T-helper 2 cell treated with Interferon-gamma antibody and Interleukin-4, amounts not matched to agents 100 ng/mL and 5 ng/mL, for 36 hours (primary cell): ENCODE results near the gene C4orf50. TPM values are rescaled to one million over a fixed set of nuclear protein-coding genes. Genes with fewer than 3 reads are reported as not detected.

Experiments used
- intact Hi-C: fragments of 100-400 bp; cut with micrococcal nuclease; formaldehyde crosslinking; loops from one replicate; pipeline ENCODE4 v1.15.1; 2023
- total RNA-seq: library from RNA; stranded (reverse); gene quantifications from 2 replicates; pipeline ENCODE4 v1.2.3, GENCODE V29; 2022

The C4orf50 gene
- 0.59 and 0.66 TPM in 2 replicates for total RNA-seq

GRCh38 chr4:6018331-6018730 is at the start of gene C4orf50:
C4orf50 (minus strand) TSS chr4:6018431.
- intact Hi-C loops: no loop called here

- intact Hi-C loops: no loop called here
Observed at GRCh38 chr4:6065934-6066590, 47.8 kb upstream of the C4orf50 start.

GRCh38 chr4:6065166-6065565 is 46.9 kb upstream of the C4orf50 start:
- intact Hi-C loops: no loop called here

- intact Hi-C loops: no loop called here
Observed at GRCh38 chr4:6064383-6064782, 46.2 kb upstream of the C4orf50 start.

DNA sequence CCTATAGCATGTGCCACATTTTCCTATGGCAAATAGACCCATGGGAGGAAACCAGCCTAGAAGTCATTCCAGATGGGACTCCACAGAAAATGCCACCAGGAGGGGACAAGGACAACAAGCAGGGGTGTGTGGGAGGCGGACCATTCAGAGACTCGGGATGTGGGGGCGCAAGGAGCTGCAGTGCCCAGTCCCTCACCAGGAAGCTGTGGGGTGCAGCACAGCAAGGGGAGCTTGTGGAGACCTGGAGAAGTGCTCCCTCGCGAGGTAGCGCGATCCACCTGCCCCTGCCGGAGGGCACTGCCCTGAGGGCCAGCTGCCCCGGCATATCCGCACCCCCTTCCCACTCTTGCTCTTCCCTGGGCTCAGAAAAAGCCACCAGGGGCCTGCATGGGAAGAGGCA is 45.5 kb upstream of the C4orf50 start:
- intact Hi-C loops: no loop called here

DNA sequence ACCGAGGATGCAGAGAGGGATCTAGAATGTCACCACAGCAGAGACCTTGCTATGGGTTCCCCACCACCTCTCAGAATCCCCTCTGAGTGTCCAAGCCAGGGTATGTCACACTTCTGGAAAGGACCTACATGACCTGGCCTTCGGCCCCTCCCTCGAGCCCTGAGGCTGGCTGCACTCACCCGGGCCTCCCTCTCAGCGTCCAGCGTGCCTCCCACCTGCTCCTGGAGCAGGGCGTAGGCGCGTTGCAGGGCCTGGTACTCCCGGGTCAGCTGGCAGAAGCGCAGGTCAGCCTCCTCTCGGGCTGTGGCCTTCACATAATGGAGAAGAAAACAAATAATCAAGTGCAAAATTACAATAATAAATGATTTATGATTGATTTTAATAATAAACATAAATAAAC is 43.9 kb upstream of the C4orf50 start:
- intact Hi-C loops: no loop called here

- intact Hi-C loops: no loop called here
Observed at GRCh38 chr4:6059375-6059805, 41.2 kb upstream of the C4orf50 start.

DNA sequence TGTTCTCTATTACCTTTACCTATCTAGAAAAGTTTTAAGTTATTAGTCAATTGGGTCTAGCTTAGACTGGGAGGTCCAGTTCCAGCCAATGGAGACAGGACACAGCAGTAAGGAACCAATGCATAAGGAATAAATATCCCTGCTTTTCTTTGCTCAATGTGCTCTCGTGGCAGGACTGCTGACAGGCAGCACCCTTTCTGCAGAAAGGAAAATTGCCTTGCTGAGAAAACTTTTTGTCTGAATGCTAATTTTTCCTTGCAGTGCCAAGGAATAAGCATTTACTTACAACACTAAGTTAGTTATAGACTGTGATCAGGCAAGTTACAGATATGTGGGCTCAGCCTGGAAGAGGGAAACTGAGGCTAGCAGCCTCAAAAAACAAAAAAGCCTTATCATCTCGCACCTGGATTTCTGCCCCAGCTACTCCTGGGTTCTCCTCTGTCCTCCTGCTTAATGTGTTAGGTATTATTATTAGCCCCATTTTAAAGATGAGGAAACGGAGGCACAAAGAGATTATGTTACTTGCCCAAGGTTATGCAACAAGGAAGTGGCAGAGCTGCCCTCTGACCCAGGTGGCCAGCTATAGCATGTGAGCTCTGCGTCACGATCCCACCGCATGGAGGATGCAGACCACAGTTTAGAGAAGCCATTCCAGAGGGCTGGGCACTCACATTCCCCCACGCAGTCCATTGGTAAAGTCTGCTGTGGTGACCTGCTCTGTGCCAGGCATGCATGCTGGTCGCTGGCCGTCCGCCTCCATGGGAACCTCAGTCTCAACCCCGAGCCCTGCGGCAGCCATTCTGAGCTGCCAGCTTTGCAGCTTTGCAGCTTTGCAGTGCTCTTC is 40.5 kb upstream of the C4orf50 start:
- intact Hi-C loops: no loop called here

GRCh38 chr4:6056976-6057766 is 38.9 kb upstream of the C4orf50 start:
- intact Hi-C loops: no loop called here

- intact Hi-C loops: no loop called here
Observed at GRCh38 chr4:6055436-6055835, 37.2 kb upstream of the C4orf50 start.

- intact Hi-C loops: no loop called here
Observed at GRCh38 chr4:6055030-6055429, 36.8 kb upstream of the C4orf50 start.

- intact Hi-C loops: no loop called here
Observed at GRCh38 chr4:6054162-6054922, 36.1 kb upstream of the C4orf50 start.

DNA sequence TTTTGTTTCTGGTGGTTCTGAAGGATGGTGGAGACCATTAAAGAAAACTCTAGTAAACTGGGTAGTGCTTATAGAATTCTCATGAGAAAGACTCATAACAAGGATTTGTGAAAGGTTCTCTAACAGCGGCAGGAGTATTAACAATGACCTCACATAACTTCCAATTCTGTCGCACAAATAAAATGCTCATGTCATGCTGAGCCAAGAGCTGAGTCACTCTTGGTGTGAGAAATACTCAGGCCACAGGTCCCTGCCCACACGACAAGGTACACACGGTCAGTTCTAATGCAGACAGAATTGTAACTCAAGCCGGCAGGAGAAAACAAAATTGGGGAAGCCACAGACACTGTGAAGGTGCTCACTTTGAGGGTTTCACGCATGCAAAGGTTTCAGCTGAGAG is 34.4 kb upstream of the C4orf50 start:
- intact Hi-C loops: no loop called here

- intact Hi-C loops: no loop called here
Observed at GRCh38 chr4:6050551-6050950, 32.3 kb upstream of the C4orf50 start.

- intact Hi-C loops: no loop called here
Observed at GRCh38 chr4:6049985-6050384, 31.8 kb upstream of the C4orf50 start.

DNA sequence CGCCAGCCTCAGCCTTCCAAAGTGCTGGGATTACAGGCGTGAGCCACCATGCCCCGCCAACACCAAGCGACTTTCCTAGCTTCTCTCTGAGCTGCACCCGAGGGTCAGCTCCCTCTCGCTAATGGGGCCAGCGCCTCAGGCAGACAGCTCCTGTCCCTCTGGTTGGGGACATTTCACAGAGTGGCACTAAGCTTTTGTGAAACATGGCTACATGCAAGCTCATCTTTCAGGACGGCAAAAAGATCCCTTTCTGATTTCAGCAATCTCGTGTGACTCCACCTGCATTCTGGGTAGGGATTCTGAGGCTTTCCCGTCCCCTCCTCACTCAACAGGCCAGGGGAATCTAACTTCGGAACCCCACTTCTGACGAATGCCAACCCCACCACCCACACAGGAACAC is 31.0 kb upstream of the C4orf50 start:
- intact Hi-C loops: no loop called here

- intact Hi-C loops: no loop called here
Observed at GRCh38 chr4:6048537-6048936, 30.3 kb upstream of the C4orf50 start.

- intact Hi-C loops: no loop called here
Observed at GRCh38 chr4:6047130-6047673, 29.0 kb upstream of the C4orf50 start.

GRCh38 chr4:6046526-6047129 is 28.4 kb upstream of the C4orf50 start:
- intact Hi-C loops: no loop called here

DNA sequence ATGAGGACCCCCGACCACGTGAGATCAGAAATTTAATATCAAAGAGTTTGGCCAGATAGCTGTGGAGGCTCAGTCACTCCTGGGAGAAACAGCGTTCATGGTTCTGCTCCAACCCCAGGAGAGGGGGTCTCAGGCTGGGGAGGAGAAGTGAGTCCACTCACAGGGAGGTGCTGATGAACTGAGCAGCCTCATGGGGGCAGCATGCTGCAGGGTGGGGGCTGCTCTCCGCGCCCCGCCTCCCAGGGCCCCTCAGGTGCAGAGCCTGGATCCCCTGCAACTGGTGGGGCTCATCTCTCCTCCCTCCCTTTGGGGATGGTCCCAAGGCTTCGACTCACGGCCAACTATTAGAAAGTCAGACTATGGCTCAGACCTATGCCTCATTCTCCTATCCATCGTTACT is 26.6 kb upstream of the C4orf50 start:
- intact Hi-C loops: no loop called here

DNA sequence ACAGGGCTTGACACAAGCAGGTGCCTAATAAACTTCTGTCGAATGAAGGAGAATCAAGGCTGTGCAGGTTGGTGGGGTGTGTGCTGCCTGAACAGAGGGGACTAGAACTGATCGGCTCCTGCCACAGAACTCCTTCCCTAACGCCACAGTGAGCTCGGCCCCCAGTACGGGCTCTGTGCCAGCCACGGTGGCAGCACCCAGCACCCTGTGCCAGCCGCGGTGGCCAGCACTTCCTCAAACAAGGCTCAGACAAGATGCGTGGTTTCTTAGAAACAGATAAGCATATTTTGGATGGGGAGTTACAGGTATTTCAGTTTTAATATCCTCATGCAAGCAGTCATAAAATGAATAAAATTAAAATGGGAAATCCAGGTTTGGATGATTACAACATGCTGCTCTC is 26.0 kb upstream of the C4orf50 start:
- intact Hi-C loops: no loop called here
